Prostate gland (tissue), 2 donors: ENCODE data around the gene MTURN. TPM values are rescaled to one million over a fixed set of nuclear protein-coding genes. Genes with fewer than 3 reads are reported as not detected.
A peak's percentile ranks its signal among the peaks of the same experiment; 100 is the strongest.

Source experiments
- DNase-seq: peaks from one replicate; pipeline ENCODE4 v3.0.0-alpha.2; 2019; ENCODE audit warnings: low spot score
- H3K27ac ChIP-seq, 2 donors: fragments of 200-600 bp; sonication (generic); 2 replicates each; pipeline ENCODE4 v1.5.1; 2017 to 2019
- H3K27me3 ChIP-seq: fragments of 200-600 bp; sonication (generic); replicated peaks from 2 replicates; pipeline ENCODE4 v1.5.1; 2019; ENCODE audit not compliant: insufficient read depth
- H3K36me3 ChIP-seq, 2 donors: fragments of 200-600 bp; sonication (generic); 1 replicate in 1 of 2; 2 replicates in 1 of 2; pipeline versions ENCODE4 v1.5.1 to v1.8.1; 2017 to 2019
- H3K4me1 ChIP-seq: fragments of 200-600 bp; sonication (generic); replicated peaks from 2 replicates; pipeline ENCODE4 v1.5.1; 2019
- H3K4me3 ChIP-seq, 2 donors: fragments of 200-600 bp; sonication (generic); 2 replicates each; pipeline ENCODE4 v1.5.1; 2017 to 2019
- H3K9me3 ChIP-seq: fragments of 200-600 bp; sonication (generic); 2 replicates; pipeline ENCODE4 v1.5.1; 2017
- POLR2A ChIP-seq: fragments of 450-650 bp; IDR thresholded peaks from one replicate; pipeline ENCODE4 v1.6.1; 2016; ENCODE audit warnings: antibody characterized with exemption, mild to moderate bottlenecking
- POLR2AphosphoS5 ChIP-seq: sonication (generic); formaldehyde crosslinking; IDR thresholded peaks from one replicate; pipeline ENCODE4 v1.6.1; 2017; ENCODE audit warnings: antibody characterized with exemption
- WGBS: methylation state at CpG from one replicate; pipeline ENCODE4 v1.1.5; 2018; 5-methylcytosine and 5-hydroxymethylcytosine counted together
- intact Hi-C: fragments of 100-400 bp; cut with DNase I; formaldehyde crosslinking; loops from one replicate; pipeline ENCODE4 v1.14.2; 2022
- total RNA-seq, 2 donors: library from RNA; depleted of rRNA; stranded (reverse); fragments of >200 nt; gene quantifications; one replicate each; pipeline ENCODE4 v1.1.0, GENCODE V29; 2016
- TF ChIP-seq, protein P1 (sequence below), 4 experiments: fragments of 200-600 bp in 2 of 4; fragments of 450-650 bp in 2 of 4; sonication (generic) in 2 of 4; IDR thresholded peaks; 1 replicate in 3 of 4; 2 replicates in 1 of 4; pipeline ENCODE4 v1.5.1; 2016 to 2019; ENCODE audit warnings: antibody characterized with exemption in 4 of 4, mild to moderate bottlenecking in 2 of 4, moderate library complexity in 2 of 4

Gene MTURN
- total RNA-seq, 2 donors from 2014 or later = 22.6 to 26.9 TPM

- TF ChIP-seq POLR2AphosphoS5 (no peak), POLR2A (no peak)
- TF ChIP-seq, protein P1, sequence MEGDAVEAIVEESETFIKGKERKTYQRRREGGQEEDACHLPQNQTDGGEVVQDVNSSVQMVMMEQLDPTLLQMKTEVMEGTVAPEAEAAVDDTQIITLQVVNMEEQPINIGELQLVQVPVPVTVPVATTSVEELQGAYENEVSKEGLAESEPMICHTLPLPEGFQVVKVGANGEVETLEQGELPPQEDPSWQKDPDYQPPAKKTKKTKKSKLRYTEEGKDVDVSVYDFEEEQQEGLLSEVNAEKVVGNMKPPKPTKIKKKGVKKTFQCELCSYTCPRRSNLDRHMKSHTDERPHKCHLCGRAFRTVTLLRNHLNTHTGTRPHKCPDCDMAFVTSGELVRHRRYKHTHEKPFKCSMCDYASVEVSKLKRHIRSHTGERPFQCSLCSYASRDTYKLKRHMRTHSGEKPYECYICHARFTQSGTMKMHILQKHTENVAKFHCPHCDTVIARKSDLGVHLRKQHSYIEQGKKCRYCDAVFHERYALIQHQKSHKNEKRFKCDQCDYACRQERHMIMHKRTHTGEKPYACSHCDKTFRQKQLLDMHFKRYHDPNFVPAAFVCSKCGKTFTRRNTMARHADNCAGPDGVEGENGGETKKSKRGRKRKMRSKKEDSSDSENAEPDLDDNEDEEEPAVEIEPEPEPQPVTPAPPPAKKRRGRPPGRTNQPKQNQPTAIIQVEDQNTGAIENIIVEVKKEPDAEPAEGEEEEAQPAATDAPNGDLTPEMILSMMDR (IDR thresholded peaks at IDR 0.05) = no peak
- Histone ChIP-seq H3K4me3 (no peak overlapping the region), H3K9me3 (no peaks in the 10 kb centered on the region), H3K27me3 (no peaks in the 10 kb centered on the region), H3K27ac (no peak overlapping the region), H3K4me1 (peaks cover 18% of the 10 kb centered on the region), H3K36me3 (no peaks in the 10 kb centered on the region)
- DNase-seq = no peak
- 54% methylated on average over 13 of the region's 13 CpGs for WGBS
- intact Hi-C loops = loop anchor here (2.0 kb wide), 1 partner anchor 249 kb away; no protein-coding TSS in a partner anchor
These were observed 28.6 kb downstream of the MTURN start for GRCh38 chr7:30163231-30163894.

- H3K27me3 ChIP-seq = no peaks in the 10 kb centered on the region
- H3K36me3 ChIP-seq = no peaks in the 10 kb centered on the region
- TF ChIP-seq POLR2AphosphoS5 = peak; percentile 36
- TF ChIP-seq, protein P1 (IDR thresholded peaks at IDR 0.05) = peak in 3 of 4 experiments; percentile 42 to 74 (median 66)
- no peak for TF ChIP-seq POLR2A
- H3K9me3 ChIP-seq = no peaks in the 10 kb centered on the region
- no peak overlapping the region for H3K27ac ChIP-seq
- 67% methylated on average over 6 of the region's 6 CpGs for WGBS
- DNase-seq = peak; percentile 32
- H3K4me1 ChIP-seq = peaks cover 18% of the 10 kb centered on the region
- no peak overlapping the region for H3K4me3 ChIP-seq
- intact Hi-C loops = no loop called here
These were observed 29.8 kb downstream of the MTURN start for GRCh38 chr7:30164567-30164966.

DNA sequence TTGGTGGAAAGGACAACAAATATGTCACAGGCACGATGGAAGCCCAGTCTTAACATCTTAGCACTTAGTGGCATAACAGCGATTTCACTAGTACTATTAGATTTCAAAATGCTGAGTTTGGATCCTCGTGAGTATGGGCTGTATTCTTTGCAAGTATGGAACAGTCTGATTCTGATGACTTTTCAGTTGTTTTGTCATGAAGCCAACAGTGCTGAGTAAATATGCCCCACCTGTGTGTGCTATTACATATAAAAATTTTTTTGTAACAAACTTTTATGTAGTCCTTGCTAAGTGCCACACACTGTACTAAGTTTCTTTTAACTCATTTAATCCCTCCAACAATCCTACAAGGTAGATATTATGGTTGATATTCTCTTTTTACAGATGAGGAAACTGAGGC lies 30.8 kb downstream of the MTURN start:
- TF ChIP-seq POLR2A = no peak
- TF ChIP-seq POLR2AphosphoS5 = no peak
- TF ChIP-seq, protein P1 (IDR thresholded peaks at IDR 0.05) = no peak
- no peak overlapping the region for H3K4me3 ChIP-seq
- no peaks in the 10 kb centered on the region for H3K27me3 ChIP-seq
- H3K9me3 ChIP-seq = no peaks in the 10 kb centered on the region
- H3K4me1 ChIP-seq = peaks cover 18% of the 10 kb centered on the region
- intact Hi-C loops = loop anchor here (5.0 kb wide), 2 partner anchors 117 to 397 kb away; partner anchors contain the start of gene ZNRF2
- no peaks in the 10 kb centered on the region for H3K36me3 ChIP-seq
- peak overlapping the region; percentile 45 to 59 for H3K27ac ChIP-seq
- 47% methylated on average over 3 of the region's 3 CpGs for WGBS
- peak; percentile 36 for DNase-seq

- Histone ChIP-seq H3K9me3 (no peaks in the 10 kb centered on the region), H3K27me3 (no peaks in the 10 kb centered on the region), H3K36me3 (no peaks in the 10 kb centered on the region), H3K4me1 (peaks cover 18% of the 10 kb centered on the region), H3K4me3 (no peak overlapping the region), H3K27ac (peak overlapping the region; percentile 39 to 45)
- intact Hi-C loops = loop anchor here (5.0 kb wide), 2 partner anchors 116 to 396 kb away; partner anchors contain the start of gene ZNRF2
- DNase-seq = peak; percentile 77
- no peak for TF ChIP-seq POLR2A
- TF ChIP-seq, protein P1 (IDR thresholded peaks at IDR 0.05) = peak in 1 of 4 experiments; percentile 7
- TF ChIP-seq POLR2AphosphoS5 = peak; percentile 66
- WGBS = 46% methylated on average over 12 of the region's 12 CpGs
These were observed 31.5 kb downstream of the MTURN start for GRCh38 chr7:30166155-30166840.
